NCI-H524 (cell line): ENCODE results near the gene FZR1.

Experiments used
- DNase-seq, 2 experiments: peaks; one replicate each; lab custom pipeline; 2025; lab: John Stamatoyannopoulos, UW

FZR1 gene

DNA sequence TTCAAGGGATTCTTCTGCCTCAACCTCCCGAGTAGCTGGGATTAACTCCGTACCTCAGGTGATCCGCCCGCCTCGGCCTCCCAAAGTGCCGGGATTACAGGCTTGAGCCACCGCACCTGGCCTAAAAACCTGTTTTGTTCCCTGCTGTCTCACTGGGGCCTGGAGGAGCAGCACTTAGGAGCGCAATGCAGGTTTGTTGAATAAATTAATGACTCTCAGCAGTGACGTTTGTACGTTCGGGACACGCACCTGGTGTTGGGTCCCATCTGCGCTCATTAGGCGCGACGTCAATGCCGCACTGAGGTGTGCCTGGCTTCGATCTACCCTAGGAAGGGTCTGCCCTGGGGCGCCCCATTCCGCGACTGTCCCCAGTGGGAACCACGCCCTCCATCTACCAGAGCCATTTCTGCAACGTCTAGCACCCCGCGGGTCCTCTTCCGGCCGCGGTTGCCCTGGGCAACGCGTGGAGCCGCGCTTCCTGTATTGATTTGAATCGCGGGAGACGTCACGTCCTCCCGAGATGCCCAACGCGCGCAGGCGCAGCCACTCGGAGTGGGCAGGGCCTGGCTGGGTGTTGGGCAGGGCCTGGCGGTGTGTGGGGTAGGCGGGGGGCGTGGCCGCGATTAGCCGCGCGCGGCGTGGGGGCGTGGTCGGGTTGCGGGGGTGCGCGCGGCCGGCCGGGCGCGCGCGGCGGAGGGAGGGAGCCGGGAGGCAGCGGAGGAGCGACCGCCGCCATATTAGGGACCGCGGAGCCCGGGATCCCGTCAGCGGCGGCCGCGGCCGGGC, at the start of gene FZR1:
TSS of gene FZR1 (plus strand) at position 714 of the 786 bp plus-strand sequence. CDS start 16,679 bp downstream, outside the sequence.
- DNase-seq, result peak; percentile 97 to 100

- no peak for DNase-seq
Measured at GRCh38 chr19:3456925-3457527, 49.1 kb upstream of the FZR1 start.

DNA sequence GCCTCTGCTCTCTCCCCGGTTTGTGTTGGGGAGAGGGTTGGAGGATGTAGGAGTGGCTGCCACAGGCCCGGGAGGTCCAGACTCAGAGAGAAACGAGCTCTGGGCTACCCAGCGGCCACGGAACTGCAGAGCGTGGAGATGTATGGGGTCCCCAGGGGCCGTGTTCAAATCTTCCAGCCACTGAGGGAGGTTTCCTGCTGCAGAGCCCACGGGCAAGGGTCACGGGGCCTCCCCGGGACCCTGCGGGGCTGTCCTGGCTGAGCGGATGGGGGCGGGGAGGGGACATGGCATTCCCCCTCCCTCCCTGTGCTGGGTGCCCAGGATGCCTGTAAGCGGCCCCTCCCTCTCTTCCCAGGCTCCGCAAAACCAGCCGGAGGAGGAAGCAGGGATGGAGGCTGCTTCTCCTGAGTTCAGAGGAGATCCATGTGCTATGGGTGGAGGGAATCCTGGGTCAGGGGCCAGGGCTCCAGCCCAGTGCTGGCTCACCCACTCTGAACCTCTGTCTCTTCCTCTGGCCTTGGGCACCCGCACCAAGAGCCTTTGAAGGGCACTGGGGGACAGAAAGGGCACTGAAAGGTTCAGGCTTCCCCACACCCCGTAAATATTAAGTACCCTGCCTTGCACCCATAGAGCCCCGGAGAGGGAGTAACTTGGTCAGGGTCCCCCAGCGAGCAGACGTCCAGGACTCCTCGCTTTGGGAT, 48.4 kb upstream of the FZR1 start:
- DNase-seq, result no peak

- no peak for DNase-seq
Measured at GRCh38 chr19:3458229-3459088, 47.7 kb upstream of the FZR1 start.

DNA sequence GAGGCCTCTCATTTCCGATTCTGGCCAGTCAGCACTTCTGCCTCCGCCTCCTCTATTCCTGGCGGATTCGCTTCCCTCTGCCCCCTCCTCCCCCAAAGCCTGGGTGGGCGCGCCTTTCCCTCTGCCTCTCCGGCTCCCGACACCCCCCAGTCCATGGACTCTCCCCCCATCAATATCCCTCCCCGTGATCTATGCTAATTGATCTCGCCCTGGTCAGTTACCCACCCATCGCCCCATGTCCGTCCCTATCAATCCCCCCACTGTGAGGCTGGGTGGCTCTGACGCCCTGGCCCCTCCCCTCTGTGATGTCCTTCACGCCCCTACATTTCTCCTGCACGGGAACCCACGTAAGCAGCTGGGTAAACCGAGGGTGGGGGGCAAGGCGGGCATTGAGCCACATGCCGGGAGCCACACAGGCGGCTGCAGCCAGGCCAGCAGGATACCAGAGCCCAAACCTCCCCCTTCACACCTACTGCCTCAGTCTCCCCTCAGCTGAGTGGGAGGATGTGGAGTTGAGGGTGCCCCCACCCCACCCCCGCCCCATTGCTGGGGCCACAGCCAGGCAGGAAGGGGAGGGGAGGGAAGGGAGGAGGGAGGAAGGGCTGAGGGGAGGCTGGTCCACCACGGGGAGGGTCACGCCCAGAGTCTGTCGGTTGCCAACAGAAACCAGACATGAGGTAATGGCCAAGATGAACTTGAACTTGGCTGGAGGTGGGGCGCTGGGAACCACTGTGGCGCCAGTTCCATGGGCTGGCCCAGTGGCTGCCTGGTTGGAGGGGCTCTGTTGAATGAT, 46.8 kb upstream of the FZR1 start:
- no peak for DNase-seq

DNA sequence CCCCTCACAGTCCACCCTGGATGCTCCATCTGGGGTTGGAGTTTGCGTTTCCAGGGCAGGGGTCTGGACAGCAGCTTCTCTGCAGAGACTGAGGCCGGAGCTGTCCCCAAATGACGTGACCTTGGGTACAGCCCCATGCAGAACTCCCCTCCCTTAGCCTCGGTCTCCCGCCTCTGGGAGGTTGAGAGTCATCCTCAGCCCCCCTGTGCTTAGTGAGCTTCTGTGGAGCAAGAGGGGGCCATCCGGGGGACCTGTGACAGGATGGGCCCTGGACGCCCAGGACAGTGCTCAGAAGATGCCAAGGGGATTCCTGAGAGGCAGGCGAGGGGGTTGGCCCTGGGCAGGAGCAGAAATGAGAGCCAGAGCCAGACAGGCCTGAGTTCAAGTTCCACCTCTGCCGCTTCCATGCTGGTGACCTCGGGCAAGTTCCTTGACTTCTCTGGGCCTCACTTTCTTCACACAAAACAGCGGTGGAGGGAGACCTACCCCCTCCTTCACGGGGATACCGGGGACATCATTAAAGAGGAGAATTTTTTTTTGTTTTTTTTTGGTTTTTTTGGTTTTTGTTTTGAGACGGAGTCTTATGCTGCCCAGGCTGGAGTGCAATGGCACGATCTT, 46.0 kb upstream of the FZR1 start:
- DNase-seq, result no peak

DNA sequence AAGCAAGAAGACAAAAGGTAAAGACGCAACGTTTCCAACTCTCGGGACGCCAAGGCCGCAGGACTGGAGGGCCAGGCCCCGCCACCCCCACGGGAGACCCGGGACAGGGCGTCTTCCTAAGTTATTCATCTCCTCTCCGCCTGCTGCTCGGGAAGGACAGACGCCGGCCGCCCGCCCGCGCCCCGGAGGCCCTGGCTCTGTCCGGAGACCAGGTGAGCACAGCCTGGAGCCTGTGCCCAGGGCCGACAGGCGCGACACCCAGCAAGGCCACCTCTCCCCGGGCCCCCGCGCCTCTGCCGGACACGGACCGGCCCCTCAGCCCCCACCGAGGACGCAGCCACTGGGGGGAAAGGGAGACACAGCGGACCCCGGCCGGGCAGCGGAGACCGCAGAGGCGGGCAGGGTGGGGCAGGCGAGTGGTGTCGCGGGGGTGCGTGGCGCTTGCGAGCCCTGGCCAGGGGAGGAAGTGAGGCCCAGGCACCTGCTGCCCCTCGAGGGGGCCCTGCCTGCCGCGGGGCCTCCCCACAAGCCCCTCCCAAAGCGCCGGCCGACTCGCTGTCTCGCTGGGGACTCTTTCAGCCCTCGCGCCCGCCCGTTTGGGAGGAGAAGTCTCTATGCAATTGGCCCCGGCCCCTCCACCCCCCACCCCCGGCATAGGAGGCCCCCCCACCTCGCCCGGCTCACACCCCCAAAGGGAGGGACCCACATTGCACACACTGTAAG, 43.0 kb upstream of the FZR1 start:
- no peak for DNase-seq

DNA sequence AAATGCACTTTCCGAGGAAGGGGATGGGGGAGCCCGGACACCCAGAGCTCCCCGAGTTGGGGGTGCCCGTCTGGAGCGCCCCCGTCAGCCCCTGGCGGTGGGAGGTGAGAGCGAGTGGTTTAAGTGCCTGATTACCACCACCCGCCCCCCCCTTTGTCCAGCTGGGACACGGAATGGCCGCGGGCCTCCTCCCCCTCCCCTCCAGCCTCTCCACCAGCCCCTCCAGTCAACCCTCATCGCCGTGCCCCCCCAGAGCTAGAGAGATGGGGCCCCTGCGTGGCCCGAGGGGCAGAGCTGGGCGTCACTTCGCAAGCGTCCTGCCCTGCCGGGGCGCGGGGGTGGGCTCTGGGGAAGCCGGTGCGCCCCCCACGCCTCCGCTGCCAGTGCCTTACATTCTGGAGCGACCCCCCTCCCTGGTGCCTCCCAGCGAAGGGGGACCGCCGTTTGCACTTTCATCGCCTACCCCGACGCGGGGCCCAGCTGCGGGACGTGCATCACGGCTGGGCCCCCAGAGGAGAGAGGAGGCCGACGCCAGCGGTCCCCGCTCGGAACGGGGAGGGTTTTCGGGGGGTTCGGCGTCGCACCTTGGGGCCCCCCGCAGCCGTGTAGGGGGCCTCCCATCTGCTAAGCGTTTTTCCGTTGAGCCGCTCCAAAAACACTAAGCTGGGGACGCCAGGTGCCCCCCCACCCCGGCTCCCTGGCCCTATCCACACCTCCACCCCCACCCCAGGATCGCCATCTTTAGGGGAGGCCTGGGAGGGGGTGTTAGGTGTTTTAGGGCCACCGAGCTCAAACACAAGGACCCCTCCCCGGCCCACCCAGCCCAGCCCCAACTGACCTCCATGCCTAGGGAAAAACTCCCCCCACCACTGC, 42.2 kb upstream of the FZR1 start:
- no peak for DNase-seq

GRCh38 chr19:3464587-3465235, 41.4 kb upstream of the FZR1 start:
- no peak for DNase-seq

GRCh38 chr19:3465552-3465951, 40.6 kb upstream of the FZR1 start:
- no peak for DNase-seq

DNA sequence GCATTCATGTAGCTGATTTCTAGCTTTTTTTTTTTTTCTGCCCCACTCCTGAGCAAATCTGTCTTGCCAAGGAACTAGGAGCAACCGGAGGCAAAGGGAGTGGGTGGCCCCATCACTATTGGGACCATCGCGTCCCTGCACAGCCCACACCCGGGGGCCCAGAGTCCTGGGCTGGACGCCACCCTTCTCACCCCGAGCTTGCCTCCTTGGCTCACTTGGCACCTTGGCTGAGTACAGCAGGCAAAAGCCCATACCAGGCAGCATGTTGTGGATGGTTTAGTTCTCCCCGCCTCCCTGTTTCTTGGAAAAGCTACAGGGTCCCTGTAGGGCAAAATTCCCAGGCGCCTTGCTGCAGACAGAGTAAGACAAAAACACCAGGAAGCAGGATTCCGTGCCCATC, 39.5 kb upstream of the FZR1 start:
- DNase-seq, result no peak

DNA sequence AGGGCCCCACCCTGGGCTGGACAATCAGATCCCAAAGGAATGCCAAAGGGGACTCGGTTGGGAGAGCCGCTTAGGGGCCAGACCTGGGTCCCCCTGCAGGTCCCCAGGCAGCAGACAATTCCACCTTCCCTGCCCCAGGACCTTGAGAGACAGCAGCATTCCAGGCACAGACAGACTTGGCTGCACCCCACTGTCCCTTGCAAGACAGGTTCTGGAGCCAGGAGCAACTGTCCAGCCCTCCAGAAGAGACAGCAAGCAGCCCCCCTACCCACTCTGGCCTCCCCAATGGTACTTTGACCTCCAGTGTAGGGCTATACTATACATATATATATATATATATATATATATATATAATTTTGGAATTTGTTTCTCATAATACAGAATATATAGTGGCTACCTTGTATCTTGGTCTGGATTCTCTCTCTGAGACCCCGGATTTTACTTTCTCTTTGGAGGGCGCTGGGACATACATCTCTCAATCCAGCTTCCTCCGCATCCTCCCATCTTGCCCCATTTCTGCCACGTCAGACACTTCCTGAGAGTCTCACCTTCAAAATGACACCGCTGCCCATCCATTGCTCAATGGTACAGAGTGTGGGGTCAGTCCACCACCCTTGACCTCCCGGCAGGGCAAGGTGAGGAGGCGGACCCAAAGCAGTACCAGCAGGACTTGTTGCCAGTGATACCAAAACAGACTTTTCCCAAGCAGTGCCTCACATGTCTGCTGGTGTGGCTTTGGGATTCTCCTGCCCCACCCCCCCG, 38.5 kb upstream of the FZR1 start:
- DNase-seq, result no peak

DNA sequence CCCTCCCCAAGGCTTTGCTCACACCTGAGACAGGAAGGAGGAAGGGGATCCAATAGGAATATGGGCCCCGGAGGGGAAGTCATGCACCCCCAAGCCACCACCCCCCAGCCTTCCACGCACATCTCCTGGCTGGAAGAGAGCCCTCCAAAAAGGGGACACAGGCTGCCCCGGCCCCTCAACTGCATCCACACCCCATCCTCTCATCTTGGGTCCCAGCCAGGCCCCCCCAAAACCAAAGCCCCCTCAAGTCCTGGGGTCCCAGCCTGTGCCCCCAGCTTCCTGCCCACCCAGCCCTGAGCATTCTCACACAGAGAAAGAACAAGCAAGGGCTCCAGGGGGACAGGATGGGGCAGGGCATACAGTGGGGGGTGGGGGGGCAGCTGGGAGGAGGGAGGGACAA, 37.9 kb upstream of the FZR1 start:
- DNase-seq, result no peak

GRCh38 chr19:3469638-3470499, 36.2 kb upstream of the FZR1 start:
- DNase-seq, result peak in 1 of 2 experiments; percentile 50

GRCh38 chr19:3470500-3471128, 35.5 kb upstream of the FZR1 start:
- DNase-seq, result no peak

- no peak for DNase-seq
Measured at GRCh38 chr19:3471954-3472655, 34.0 kb upstream of the FZR1 start.
